Fibroblast of lung (primary cell): ENCODE measurements around the gene RAB20. TPM values are rescaled to one million over a fixed set of nuclear protein-coding genes. Genes with fewer than 3 reads are reported as not detected.

ENCODE experiments used
- DNase-seq, 2 donors: peaks; one replicate each; pipeline versions ENCODE4 v3.0.0 to v3.0.0-alpha.2; 2010; ENCODE audit warnings: low read depth in 2 of 2
- H2AFZ ChIP-seq: 2 replicates; pipeline ENCODE4 v1.5.1; 2012; ENCODE audit warnings: low read length, control low read depth, inconsistent platforms
- H3K27ac ChIP-seq: 2 replicates; pipeline ENCODE4 v1.5.1; 2011; ENCODE audit warnings: low read length, control low read depth; ENCODE audit not compliant: insufficient read depth
- H3K27me3 ChIP-seq: 2 replicates; pipeline ENCODE4 v1.5.1; 2011; ENCODE audit warnings: mild to moderate bottlenecking, low read length; ENCODE audit not compliant: control insufficient read depth, insufficient read depth
- H3K36me3 ChIP-seq: 2 replicates; pipeline ENCODE4 v1.5.1; 2011; ENCODE audit warnings: low read length; ENCODE audit not compliant: control insufficient read depth, insufficient read depth
- H3K4me1 ChIP-seq: 2 replicates; pipeline ENCODE4 v1.5.1; 2011; ENCODE audit warnings: low read length; ENCODE audit not compliant: control insufficient read depth, insufficient read depth; ENCODE audit errors: extremely low read depth
- H3K4me2 ChIP-seq: 2 replicates; pipeline ENCODE4 v1.5.1; 2011; ENCODE audit warnings: low read length, control low read depth; ENCODE audit not compliant: insufficient read depth; ENCODE audit errors: extremely low read depth
- H3K4me3 ChIP-seq, 4 experiments: fragments of 200-600 bp in 1 of 4; sonication (generic) in 1 of 4; replicated peaks in 1 of 4; 2 replicates each; pipeline ENCODE4 v1.5.1; 2011 to 2016; ENCODE audit warnings: low read length in 4 of 4, low read depth in 3 of 4, mild to moderate bottlenecking in 3 of 4, control low read depth in 2 of 4, inconsistent platforms in 1 of 4, mixed read lengths in 1 of 4; ENCODE audit not compliant: insufficient read depth in 1 of 4; ENCODE audit errors: control extremely low read depth in 1 of 4
- H3K79me2 ChIP-seq: 2 replicates; pipeline ENCODE4 v1.5.1; 2012; ENCODE audit warnings: mild to moderate bottlenecking, low read length, inconsistent platforms; ENCODE audit not compliant: control insufficient read depth, insufficient read depth
- H3K9ac ChIP-seq: 2 replicates; pipeline ENCODE4 v1.5.1; 2011; ENCODE audit warnings: mild to moderate bottlenecking, low read length, control low read depth; ENCODE audit not compliant: insufficient read depth
- H3K9me3 ChIP-seq: 2 replicates; pipeline ENCODE4 v1.5.1; 2012; ENCODE audit warnings: low read depth, low read length; ENCODE audit not compliant: control insufficient read depth, insufficient read depth
- H4K20me1 ChIP-seq: 2 replicates; pipeline ENCODE4 v1.5.1; 2011; ENCODE audit warnings: low read length; ENCODE audit not compliant: control insufficient read depth, insufficient read depth; ENCODE audit errors: extremely low read depth
- CTCF ChIP-seq, 2 donors: IDR thresholded peaks in 1 of 2; conservative IDR thresholded peaks in 1 of 2; 1 replicate in 1 of 2; 2 replicates in 1 of 2; pipeline ENCODE4 v1.5.1; 2011 to 2012; ENCODE audit warnings: low read length in 2 of 2, control low read depth in 1 of 2, inconsistent platforms in 1 of 2, low read depth in 1 of 2, mild to moderate bottlenecking in 1 of 2
- EZH2 ChIP-seq: IDR thresholded peaks from 2 replicates; pipeline ENCODE4 v1.5.1; 2012; ENCODE audit warnings: low read length, control low read depth, mild to moderate bottlenecking; ENCODE audit errors: missing control alignments
- polyA plus RNA-seq, 2 donors: library from polyadenylated mRNA; depleted of rRNA in 1 of 2; stranded (reverse) in 1 of 2; unstranded in 1 of 2; fragments of >200 nt; gene quantifications; 2 replicates each; pipeline ENCODE4 v1.2.1, GENCODE V29; 2011 to 2012; ENCODE audit warnings: missing spikeins in 1 of 2
- total RNA-seq: library from RNA; depleted of rRNA; stranded (reverse); fragments of >200 nt; gene quantifications from 2 replicates; pipeline ENCODE4 v1.2.1, GENCODE V29; 2014

RAB20 gene
- total and polyA plus RNA-seq, 2 donors (not counting 1 experiment from before 2014, with no cell fraction given), result 3.5 to 4.3 TPM

DNA sequence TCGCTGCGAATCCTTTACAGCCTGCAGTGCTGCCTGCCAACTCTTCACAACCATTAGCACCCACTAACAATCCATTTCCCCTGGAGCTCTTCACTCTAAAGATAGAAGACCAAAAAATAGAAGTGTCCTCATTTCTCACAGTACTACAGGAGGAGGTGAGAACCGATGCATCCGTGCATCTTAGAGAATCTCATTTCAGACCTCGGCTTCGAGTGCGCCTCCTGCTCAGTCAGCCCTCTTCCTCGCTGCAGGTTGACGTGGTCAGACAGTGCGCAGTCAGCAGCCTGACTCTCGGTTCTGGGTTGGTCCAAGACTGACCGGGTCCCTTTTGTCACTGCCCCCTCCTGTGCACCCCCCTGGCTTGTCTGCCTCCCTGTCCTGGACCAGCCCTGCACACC lies 85.3 kb downstream of the RAB20 start:
- no peaks in the 10 kb centered on the region for H3K9me3 ChIP-seq
- no peaks in the 10 kb centered on the region for H3K79me2 ChIP-seq
- no peak for DNase-seq
- no peaks in the 10 kb centered on the region for H3K27me3 ChIP-seq
- peaks cover 12% of the 10 kb centered on the region for H3K36me3 ChIP-seq
- TF ChIP-seq EZH2 (no peak), CTCF (conservative IDR thresholded peaks at IDR 0.05 in 1 of 2, IDR thresholded peaks at IDR 0.05 in 1 of 2; ENCODE audit: low read depth in 1 of 2, low read length in 2 of 2) (no peak)
- no peak overlapping the region for H2AFZ ChIP-seq
- H4K20me1 ChIP-seq, result peaks cover 2% of the 10 kb centered on the region
- no peaks in the 10 kb centered on the region for H3K4me1 ChIP-seq
- no peak overlapping the region for H3K9ac ChIP-seq
- no peak overlapping the region for H3K4me3 ChIP-seq
- H3K4me2 ChIP-seq, result no peak overlapping the region
- H3K27ac ChIP-seq, result no peak overlapping the region

- no peak overlapping the region for H2AFZ ChIP-seq
- H3K9me3 ChIP-seq, result no peaks in the 10 kb centered on the region
- H3K4me1 ChIP-seq, result peaks cover 3% of the 10 kb centered on the region
- peaks cover 2% of the 10 kb centered on the region for H4K20me1 ChIP-seq
- no peak overlapping the region for H3K9ac ChIP-seq
- H3K27me3 ChIP-seq, result no peaks in the 10 kb centered on the region
- H3K36me3 ChIP-seq, result peaks cover 12% of the 10 kb centered on the region
- DNase-seq, result no peak
- no peaks in the 10 kb centered on the region for H3K79me2 ChIP-seq
- H3K27ac ChIP-seq, result no peak overlapping the region
- TF ChIP-seq EZH2 (no peak), CTCF (conservative IDR thresholded peaks at IDR 0.05 in 1 of 2, IDR thresholded peaks at IDR 0.05 in 1 of 2; ENCODE audit: low read depth in 1 of 2, low read length in 2 of 2) (no peak)
- H3K4me3 ChIP-seq, result no peak overlapping the region
- H3K4me2 ChIP-seq, result no peak overlapping the region
Observed at GRCh38 chr13:110475550-110476219, 85.8 kb downstream of the RAB20 start.

GRCh38 chr13:110475117-110475516 lies 86.4 kb downstream of the RAB20 start:
- Histone ChIP-seq H3K79me2 (no peaks in the 10 kb centered on the region), H3K9ac (no peak overlapping the region), H3K27ac (no peak overlapping the region), H3K4me1 (peaks cover 3% of the 10 kb centered on the region), H3K27me3 (no peaks in the 10 kb centered on the region), H2AFZ (no peak overlapping the region), H3K36me3 (peaks cover 12% of the 10 kb centered on the region), H3K9me3 (no peaks in the 10 kb centered on the region), H3K4me3 (no peak overlapping the region), H4K20me1 (peaks cover 2% of the 10 kb centered on the region), H3K4me2 (no peak overlapping the region)
- TF ChIP-seq EZH2, result no peak
- no peak for TF ChIP-seq CTCF (conservative IDR thresholded peaks at IDR 0.05 in 1 of 2, IDR thresholded peaks at IDR 0.05 in 1 of 2; ENCODE audit: low read depth in 1 of 2, low read length in 2 of 2)
- no peak for DNase-seq
